HCT116 (cell line): ENCODE measurements around the gene PXDN. TPM values are rescaled to one million over a fixed set of nuclear protein-coding genes. Genes with fewer than 3 reads are reported as not detected.

ENCODE experiments used
- ATAC-seq: fragments of 200-7000 bp; cut with Tn5 transposase; 2 replicates; pipeline ENCODE4 v1.9.1; 2020; ENCODE audit warnings: mild to moderate bottlenecking, moderate library complexity
- BruUV-seq: library from RNA; stranded (reverse); fragments of 400-500 nt; replicated peaks from 2 replicates; lab custom pipeline; 2021; lab: Mats Ljungman, UMichigan
- CTCF ChIA-PET: fragments of 300-600 bp; sonication (Branson Sonifier 250); formaldehyde crosslinking; loops from one replicate; lab custom pipeline; 2021; ENCODE audit warnings: antibody characterized with exemption; lab: Charles Lee
- POLR2A ChIA-PET: fragments of 300-600, 350-600 bp; sonication (Branson Sonifier 250); formaldehyde crosslinking; loops from one replicate; lab custom pipeline; 2021; ENCODE audit warnings: antibody characterized with exemption; lab: Charles Lee
- RAD21 ChIA-PET, 2 experiments: fragments of 300-600 bp; sonication (Branson Sonifier 250); formaldehyde crosslinking; loops; one replicate each; lab custom pipeline; 2023; ENCODE audit warnings: low total read pairs in 2 of 2; ENCODE audit not compliant: uncharacterized antibody in 2 of 2, unreplicated experiment in 2 of 2, low non-redundant PET in 1 of 2; lab: Charles Lee
- DNase-seq: peaks from one replicate; pipeline ENCODE4 v3.0.0-alpha.2; 2010; ENCODE audit warnings: low read depth, low spot score
- H2AFZ ChIP-seq: fragments of 200-600 bp; shearing (Covaris generic), sonication (generic); 2 replicates; pipeline ENCODE4 v1.6.1; 2017; ENCODE audit warnings: low read depth, mixed run types, mixed read lengths, antibody characterized with exemption, low read length; ENCODE audit not compliant: poor library complexity, severe bottlenecking
- H3K27ac ChIP-seq: 2 replicates; pipeline ENCODE4 v1.5.1; 2012; ENCODE audit warnings: low read depth, low read length
- H3K27me3 ChIP-seq: fragments of 200-600 bp; sonication (generic); 2 replicates; pipeline ENCODE4 v1.6.1; 2016; ENCODE audit warnings: mixed run types, low read length, mixed read lengths; ENCODE audit not compliant: insufficient read depth
- H3K36me3 ChIP-seq, 2 experiments: fragments of 200-500 bp in 1 of 2; fragments of 200-600 bp in 1 of 2; sonication (Bioruptor generic) in 1 of 2; sonication (generic) in 1 of 2; 2 replicates each; pipeline versions ENCODE4 v1.5.1 to v1.6.1; 2014 to 2016; ENCODE audit warnings: low read length in 2 of 2, inconsistent platforms in 1 of 2, mixed read lengths in 1 of 2, mixed run types in 1 of 2; ENCODE audit not compliant: insufficient read depth in 2 of 2, control insufficient read depth in 1 of 2
- H3K4me1 ChIP-seq, 2 experiments: fragments of 200-600 bp in 1 of 2; sonication (generic) in 1 of 2; 2 replicates each; pipeline versions ENCODE4 v1.5.1 to v1.6.1; 2012 to 2017; ENCODE audit warnings: low read length in 2 of 2, inconsistent platforms in 1 of 2, mild to moderate bottlenecking in 1 of 2, mixed read lengths in 1 of 2, mixed run types in 1 of 2, moderate library complexity in 1 of 2; ENCODE audit not compliant: insufficient read depth in 2 of 2, control insufficient read depth in 1 of 2
- H3K4me2 ChIP-seq: fragments of 200-600 bp; sonication (generic); 2 replicates; pipeline ENCODE4 v1.6.1; 2017; ENCODE audit warnings: mixed run types, low read length, mixed read lengths
- H3K4me3 ChIP-seq, 2 experiments: fragments of 200-600 bp in 1 of 2; sonication (generic) in 1 of 2; replicated peaks in 1 of 2; 2 replicates each; pipeline ENCODE4 v1.5.1; 2011 to 2016; ENCODE audit warnings: low read length in 2 of 2, control low read depth in 1 of 2, low read depth in 1 of 2, mild to moderate bottlenecking in 1 of 2, mixed read lengths in 1 of 2, mixed run types in 1 of 2
- H3K79me2 ChIP-seq: fragments of 200-600 bp; sonication (generic); 2 replicates; pipeline ENCODE4 v1.6.1; 2017; ENCODE audit warnings: mild to moderate bottlenecking, mixed run types, low read length, moderate library complexity, mixed read lengths; ENCODE audit not compliant: insufficient read depth
- H3K9ac ChIP-seq: fragments of 200-600 bp; sonication (generic); 2 replicates; pipeline ENCODE4 v1.6.1; 2016; ENCODE audit warnings: low read length, mixed read lengths
- H3K9me2 ChIP-seq: fragments of 200-600 bp; sonication (generic), shearing (Covaris generic); 2 replicates; pipeline ENCODE4 v1.6.1; 2017; ENCODE audit warnings: mixed run types, mild to moderate bottlenecking, moderate library complexity; ENCODE audit not compliant: insufficient read depth
- H3K9me3 ChIP-seq, 2 experiments: fragments of 200-500 bp in 1 of 2; fragments of 200-600 bp in 1 of 2; sonication (Bioruptor generic) in 1 of 2; sonication (generic) in 1 of 2; 2 replicates each; pipeline ENCODE4 v1.6.1; 2014 to 2017; ENCODE audit warnings: low read length in 2 of 2, mixed read lengths in 2 of 2, inconsistent platforms in 1 of 2, low read depth in 1 of 2, mild to moderate bottlenecking in 1 of 2, mixed run types in 1 of 2, moderate library complexity in 1 of 2; ENCODE audit not compliant: control insufficient read depth in 1 of 2, insufficient read depth in 1 of 2
- H4K20me1 ChIP-seq: fragments of 200-600 bp; sonication (generic), shearing (Covaris generic); 2 replicates; pipeline ENCODE4 v1.6.1; 2017; ENCODE audit warnings: mixed run types, mild to moderate bottlenecking, moderate library complexity; ENCODE audit not compliant: insufficient read depth
- CBX3 ChIP-seq: IDR thresholded peaks from 2 replicates; pipeline ENCODE4 v1.6.1; 2012; ENCODE audit warnings: low read depth
- ELF1 ChIP-seq: IDR thresholded peaks from 2 replicates; pipeline ENCODE4 v1.6.1; 2012; ENCODE audit warnings: low read depth, borderline replicate concordance
- FOSL1 ChIP-seq: IDR thresholded peaks from 2 replicates; pipeline ENCODE4 v1.6.1; 2012; ENCODE audit warnings: low read depth
- JUND ChIP-seq: IDR thresholded peaks from 2 replicates; pipeline ENCODE4 v1.6.1; 2012
- POLR2A ChIP-seq: IDR thresholded peaks from 2 replicates; pipeline ENCODE4 v1.7.0; 2011; ENCODE audit warnings: borderline replicate concordance; ENCODE audit not compliant: insufficient read depth, insufficient read length; ENCODE audit errors: extremely low read depth
- POLR2AphosphoS5 ChIP-seq: IDR thresholded peaks from 2 replicates; pipeline ENCODE4 v1.6.1; 2011; ENCODE audit warnings: mild to moderate bottlenecking, low read depth, low read length, moderate library complexity
- RAD21 ChIP-seq: IDR thresholded peaks from 2 replicates; pipeline ENCODE4 v1.6.1; 2012; ENCODE audit warnings: low read depth, mild to moderate bottlenecking
- SRF ChIP-seq: IDR thresholded peaks from 2 replicates; pipeline ENCODE4 v1.6.1; 2012; ENCODE audit warnings: low read depth
- TCF7L2 ChIP-seq: IDR thresholded peaks from 2 replicates; pipeline ENCODE4 v1.7.0; 2011; ENCODE audit warnings: borderline replicate concordance, inconsistent platforms; ENCODE audit not compliant: insufficient read depth, insufficient read length; ENCODE audit errors: extremely low read depth
- YY1 ChIP-seq: IDR thresholded peaks from 2 replicates; pipeline ENCODE4 v1.6.1; 2011; ENCODE audit warnings: low read length, low read depth, moderate library complexity, mild to moderate bottlenecking; ENCODE audit not compliant: insufficient replicate concordance; ENCODE audit errors: extremely low read depth
- intact Hi-C: fragments of 100-400 bp; cut with micrococcal nuclease; formaldehyde crosslinking; loops from 2 replicates; pipeline ENCODE4 v1.10.0; 2022
- total RNA-seq: library from RNA; stranded (reverse); gene quantifications from one replicate; pipeline ENCODE4 v1.2.1, GENCODE V29; 2021; ENCODE audit not compliant: unreplicated experiment
- TF ChIP-seq, protein P1 (sequence below): IDR thresholded peaks from 2 replicates; pipeline ENCODE4 v1.6.1; 2012
- TF ChIP-seq, protein P2 (sequence below): IDR thresholded peaks from 2 replicates; pipeline ENCODE4 v1.6.1; 2012
- TF ChIP-seq, protein P3 (sequence below): IDR thresholded peaks from 2 replicates; pipeline ENCODE4 v1.6.1; 2012; ENCODE audit warnings: low read depth
- TF ChIP-seq, protein P4 (sequence below), 3 experiments: fragments of 200-600 bp in 1 of 3; sonication (generic) in 1 of 3; IDR thresholded peaks in 2 of 3; conservative IDR thresholded peaks in 1 of 3; 2 replicates each; pipeline ENCODE4 v1.5.1; 2012 to 2017; ENCODE audit warnings: low read depth in 2 of 3, low read length in 2 of 3, antibody characterized with exemption in 1 of 3, borderline replicate concordance in 1 of 3, control low read depth in 1 of 3, mild to moderate bottlenecking in 1 of 3, mixed read lengths in 1 of 3, mixed run types in 1 of 3, moderate library complexity in 1 of 3; ENCODE audit not compliant: insufficient read depth in 1 of 3

Gene PXDN
- total RNA-seq, 1 experiment from 2014 or later: 10.7 TPM

DNA sequence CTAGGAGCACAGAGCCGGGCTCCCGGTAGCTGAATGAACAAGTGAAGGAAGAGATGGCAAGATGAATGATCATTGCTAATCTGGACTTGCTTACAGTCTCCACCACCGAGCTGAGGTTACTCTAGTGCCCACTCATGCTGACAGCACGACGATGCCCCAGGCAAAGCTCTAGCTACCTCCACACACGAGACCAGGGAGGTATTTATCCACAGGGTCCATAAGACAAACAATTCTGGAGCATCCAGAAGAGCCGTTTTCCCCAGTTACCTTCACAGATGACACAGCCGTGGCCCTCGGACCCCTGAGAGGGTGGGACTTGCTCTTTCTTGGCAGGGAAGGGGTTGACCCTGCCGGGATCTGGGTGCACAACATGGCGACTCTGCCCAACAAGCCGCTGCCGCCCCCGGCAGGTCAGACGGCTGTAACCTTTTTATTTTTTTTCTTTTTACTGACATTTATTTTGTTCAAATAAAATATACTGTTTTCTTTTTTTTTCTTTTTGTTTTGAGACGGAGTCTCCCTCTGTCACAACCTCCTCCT, 120.3 kb downstream of the PXDN start:
- H3K9me3 ChIP-seq: no peaks in the 10 kb centered on the region
- intact Hi-C loops: no loop called here
- no peak overlapping the region for H3K9ac ChIP-seq
- no peaks in the 10 kb centered on the region for H4K20me1 ChIP-seq
- POLR2A ChIA-PET: no interaction called here
- no peak overlapping the region for H2AFZ ChIP-seq
- H3K27me3 ChIP-seq: no peaks in the 10 kb centered on the region
- DNase-seq: no peak
- H3K79me2 ChIP-seq: no peaks in the 10 kb centered on the region
- H3K36me3 ChIP-seq: no peaks in the 10 kb centered on the region
- H3K27ac ChIP-seq: no peak overlapping the region
- no peak for ATAC-seq
- TF ChIP-seq RAD21: no peak
- TF ChIP-seq, protein P1, sequence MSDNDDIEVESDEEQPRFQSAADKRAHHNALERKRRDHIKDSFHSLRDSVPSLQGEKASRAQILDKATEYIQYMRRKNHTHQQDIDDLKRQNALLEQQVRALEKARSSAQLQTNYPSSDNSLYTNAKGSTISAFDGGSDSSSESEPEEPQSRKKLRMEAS: no peak
- CTCF ChIA-PET: no interaction called here
- no peaks in the 10 kb centered on the region for H3K9me2 ChIP-seq
- no TSS peak for BruUV-seq
- H3K4me1 ChIP-seq: peaks cover 11 to 12% of the 10 kb centered on the region in 2 experiments
- RAD21 ChIA-PET: no interaction called here
- no peak overlapping the region for H3K4me2 ChIP-seq
- no peak overlapping the region for H3K4me3 ChIP-seq

DNA sequence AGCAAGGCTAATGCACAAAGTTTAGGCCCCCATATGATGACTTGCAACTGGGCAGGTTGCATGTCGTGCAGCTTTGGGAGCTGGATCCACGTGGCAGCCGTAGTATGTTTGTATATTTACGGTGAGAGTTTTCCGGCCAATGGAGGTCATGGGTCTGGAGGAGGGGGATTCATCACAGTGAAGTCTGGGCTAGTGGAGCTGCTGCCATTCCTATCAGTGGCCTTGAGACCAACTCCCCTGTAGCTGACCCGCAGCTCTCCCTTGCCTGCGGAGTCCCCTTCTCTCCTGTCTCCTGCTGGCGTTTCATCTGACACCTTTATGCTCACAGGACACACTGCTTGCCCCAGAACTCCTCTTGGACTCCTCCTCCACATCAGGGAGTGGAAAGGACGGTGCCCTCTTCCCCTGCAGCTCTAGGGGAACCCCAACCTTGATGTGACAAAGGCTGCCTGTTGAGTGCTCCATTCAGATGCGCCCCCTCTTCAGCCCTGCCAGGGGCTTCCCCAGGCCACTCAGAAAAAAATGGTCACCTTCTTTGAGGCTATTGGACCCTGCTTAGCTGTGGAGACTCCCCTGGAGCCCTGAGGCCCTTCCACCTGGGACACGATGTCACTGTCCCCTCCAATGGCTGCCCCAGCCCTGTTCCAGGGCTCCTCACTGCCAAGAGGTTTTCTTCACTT, 121.7 kb downstream of the PXDN start:
- H3K4me1 ChIP-seq: peaks cover 11 to 12% of the 10 kb centered on the region in 2 experiments
- RAD21 ChIA-PET: no interaction called here
- BruUV-seq: no TSS peak
- no peak for TF ChIP-seq TCF7L2
- TF ChIP-seq CBX3: no peak
- no peak for TF ChIP-seq POLR2AphosphoS5
- TF ChIP-seq, protein P2, sequence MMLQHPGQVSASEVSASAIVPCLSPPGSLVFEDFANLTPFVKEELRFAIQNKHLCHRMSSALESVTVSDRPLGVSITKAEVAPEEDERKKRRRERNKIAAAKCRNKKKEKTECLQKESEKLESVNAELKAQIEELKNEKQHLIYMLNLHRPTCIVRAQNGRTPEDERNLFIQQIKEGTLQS: no peak
- no peak for TF ChIP-seq SRF
- TF ChIP-seq JUND: no peak
- no peak for TF ChIP-seq POLR2A
- no peak for TF ChIP-seq FOSL1
- TF ChIP-seq RAD21: no peak
- TF ChIP-seq ELF1: no peak
- TF ChIP-seq, protein P3, sequence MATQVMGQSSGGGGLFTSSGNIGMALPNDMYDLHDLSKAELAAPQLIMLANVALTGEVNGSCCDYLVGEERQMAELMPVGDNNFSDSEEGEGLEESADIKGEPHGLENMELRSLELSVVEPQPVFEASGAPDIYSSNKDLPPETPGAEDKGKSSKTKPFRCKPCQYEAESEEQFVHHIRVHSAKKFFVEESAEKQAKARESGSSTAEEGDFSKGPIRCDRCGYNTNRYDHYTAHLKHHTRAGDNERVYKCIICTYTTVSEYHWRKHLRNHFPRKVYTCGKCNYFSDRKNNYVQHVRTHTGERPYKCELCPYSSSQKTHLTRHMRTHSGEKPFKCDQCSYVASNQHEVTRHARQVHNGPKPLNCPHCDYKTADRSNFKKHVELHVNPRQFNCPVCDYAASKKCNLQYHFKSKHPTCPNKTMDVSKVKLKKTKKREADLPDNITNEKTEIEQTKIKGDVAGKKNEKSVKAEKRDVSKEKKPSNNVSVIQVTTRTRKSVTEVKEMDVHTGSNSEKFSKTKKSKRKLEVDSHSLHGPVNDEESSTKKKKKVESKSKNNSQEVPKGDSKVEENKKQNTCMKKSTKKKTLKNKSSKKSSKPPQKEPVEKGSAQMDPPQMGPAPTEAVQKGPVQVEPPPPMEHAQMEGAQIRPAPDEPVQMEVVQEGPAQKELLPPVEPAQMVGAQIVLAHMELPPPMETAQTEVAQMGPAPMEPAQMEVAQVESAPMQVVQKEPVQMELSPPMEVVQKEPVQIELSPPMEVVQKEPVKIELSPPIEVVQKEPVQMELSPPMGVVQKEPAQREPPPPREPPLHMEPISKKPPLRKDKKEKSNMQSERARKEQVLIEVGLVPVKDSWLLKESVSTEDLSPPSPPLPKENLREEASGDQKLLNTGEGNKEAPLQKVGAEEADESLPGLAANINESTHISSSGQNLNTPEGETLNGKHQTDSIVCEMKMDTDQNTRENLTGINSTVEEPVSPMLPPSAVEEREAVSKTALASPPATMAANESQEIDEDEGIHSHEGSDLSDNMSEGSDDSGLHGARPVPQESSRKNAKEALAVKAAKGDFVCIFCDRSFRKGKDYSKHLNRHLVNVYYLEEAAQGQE: no peak
- no peak for TF ChIP-seq YY1
- TF ChIP-seq, protein P4, sequence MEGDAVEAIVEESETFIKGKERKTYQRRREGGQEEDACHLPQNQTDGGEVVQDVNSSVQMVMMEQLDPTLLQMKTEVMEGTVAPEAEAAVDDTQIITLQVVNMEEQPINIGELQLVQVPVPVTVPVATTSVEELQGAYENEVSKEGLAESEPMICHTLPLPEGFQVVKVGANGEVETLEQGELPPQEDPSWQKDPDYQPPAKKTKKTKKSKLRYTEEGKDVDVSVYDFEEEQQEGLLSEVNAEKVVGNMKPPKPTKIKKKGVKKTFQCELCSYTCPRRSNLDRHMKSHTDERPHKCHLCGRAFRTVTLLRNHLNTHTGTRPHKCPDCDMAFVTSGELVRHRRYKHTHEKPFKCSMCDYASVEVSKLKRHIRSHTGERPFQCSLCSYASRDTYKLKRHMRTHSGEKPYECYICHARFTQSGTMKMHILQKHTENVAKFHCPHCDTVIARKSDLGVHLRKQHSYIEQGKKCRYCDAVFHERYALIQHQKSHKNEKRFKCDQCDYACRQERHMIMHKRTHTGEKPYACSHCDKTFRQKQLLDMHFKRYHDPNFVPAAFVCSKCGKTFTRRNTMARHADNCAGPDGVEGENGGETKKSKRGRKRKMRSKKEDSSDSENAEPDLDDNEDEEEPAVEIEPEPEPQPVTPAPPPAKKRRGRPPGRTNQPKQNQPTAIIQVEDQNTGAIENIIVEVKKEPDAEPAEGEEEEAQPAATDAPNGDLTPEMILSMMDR (IDR thresholded peaks at IDR 0.05 in 2 of 3, conservative IDR thresholded peaks at IDR 0.05 in 1 of 3; ENCODE audit: borderline replicate concordance in 1 of 3, insufficient read depth in 1 of 3, low read depth in 2 of 3, low read length in 2 of 3): no peak

More for the DNA sequence above, 121.7 kb downstream of the PXDN start:
- Histone ChIP-seq H3K4me3 (no peak overlapping the region), H3K27me3 (no peaks in the 10 kb centered on the region), H2AFZ (no peak overlapping the region), H3K27ac (no peak overlapping the region), H3K4me2 (no peak overlapping the region), H3K79me2 (no peaks in the 10 kb centered on the region), H3K9me3 (no peaks in the 10 kb centered on the region), H3K9ac (no peak overlapping the region), H4K20me1 (no peaks in the 10 kb centered on the region), H3K36me3 (no peaks in the 10 kb centered on the region), H3K9me2 (no peaks in the 10 kb centered on the region)
- DNase-seq: no peak
- ChIA-PET CTCF (no interaction called here), POLR2A (no interaction called here)
- ATAC-seq: no peak
- intact Hi-C loops: no loop called here
